HEK293 (cell line): ENCODE results near the gene PSMD8.

ENCODE experiments used
- CTCF ChIA-PET: fragments of 350-600 bp; formaldehyde crosslinking; extraction: SDS; loops from one replicate; lab custom pipeline; 2021; ENCODE audit warnings: antibody characterized with exemption; lab: Yijun Ruan, JAX
- POLR2A ChIA-PET: fragments of 300-600 bp; formaldehyde crosslinking; extraction: SDS; loops from one replicate; lab custom pipeline; 2020; ENCODE audit warnings: antibody characterized with exemption, inconsistent platforms; lab: Yijun Ruan, JAX
- H3K27ac ChIP-seq: fragments of 200-500 bp; sonication (Bioruptor generic); 2 replicates; pipeline ENCODE4 v1.5.1; 2014; ENCODE audit warnings: low read depth, low read length, control low read depth, inconsistent platforms; ENCODE audit errors: extremely low read depth
- H3K36me3 ChIP-seq, 2 experiments: fragments of 200-500 bp in 1 of 2; sonication (Bioruptor generic) in 1 of 2; 1 replicate in 1 of 2; 2 replicates in 1 of 2; pipeline ENCODE4 v1.5.1; 2014 to 2017; ENCODE audit warnings: inconsistent platforms in 2 of 2, low read length in 2 of 2; ENCODE audit not compliant: control insufficient read depth in 2 of 2, insufficient read depth in 1 of 2
- H3K4me1 ChIP-seq: fragments of 200-500 bp; sonication (Bioruptor generic); 2 replicates; pipeline ENCODE4 v1.5.1; 2014; ENCODE audit warnings: mild to moderate bottlenecking, low read length, inconsistent platforms; ENCODE audit not compliant: control insufficient read depth, insufficient read depth
- H3K4me3 ChIP-seq: 2 replicates; pipeline ENCODE4 v1.5.1; 2011; ENCODE audit warnings: low read depth, mild to moderate bottlenecking, control low read depth, low read length, moderate library complexity
- H3K9me3 ChIP-seq: fragments of 200-500 bp; sonication (Bioruptor generic); 2 replicates; pipeline ENCODE4 v1.5.1; 2014; ENCODE audit warnings: low read depth, low read length, inconsistent platforms; ENCODE audit not compliant: control insufficient read depth, insufficient read depth
- GLIS2 ChIP-seq: fragments of 450-650 bp; formaldehyde crosslinking; IDR thresholded peaks from 2 replicates; pipeline ENCODE4 v1.5.1; 2016; ENCODE audit warnings: missing biosample characterization, missing genetic modification characterization
- KLF7 ChIP-seq: fragments of 450-650 bp; formaldehyde crosslinking; IDR thresholded peaks from 2 replicates; pipeline ENCODE4 v1.5.1; 2016; ENCODE audit warnings: missing biosample characterization, missing genetic modification characterization, borderline replicate concordance
- PBX3 ChIP-seq: sonication (generic); formaldehyde crosslinking; IDR thresholded peaks from 2 replicates; pipeline ENCODE4 v1.8.1; 2022; ENCODE audit warnings: mild to moderate bottlenecking, moderate library complexity, missing genetic modification reagents
- SALL2 ChIP-seq: fragments of 450-650 bp; formaldehyde crosslinking; IDR thresholded peaks from 2 replicates; pipeline ENCODE4 v1.5.0; 2017; ENCODE audit warnings: missing biosample characterization, mild to moderate bottlenecking, missing genetic modification characterization, borderline replicate concordance
- SCRT2 ChIP-seq: fragments of 450-650 bp; formaldehyde crosslinking; IDR thresholded peaks from 2 replicates; pipeline ENCODE4 v1.5.1; 2016; ENCODE audit warnings: missing biosample characterization, missing genetic modification characterization
- ZIC2 ChIP-seq: fragments of 450-650 bp; formaldehyde crosslinking; IDR thresholded peaks from 2 replicates; pipeline ENCODE4 v1.5.1; 2016; ENCODE audit warnings: missing biosample characterization, missing genetic modification characterization
- ZNF157 ChIP-seq: fragments of 450-650 bp; formaldehyde crosslinking; IDR thresholded peaks from 2 replicates; pipeline ENCODE4 v1.5.1; 2016; ENCODE audit warnings: missing biosample characterization, missing genetic modification characterization
- ZNF174 ChIP-seq: fragments of 450-650 bp; formaldehyde crosslinking; IDR thresholded peaks from 2 replicates; pipeline ENCODE4 v1.5.0; 2017; ENCODE audit warnings: missing biosample characterization, mild to moderate bottlenecking, missing genetic modification characterization
- ZNF18 ChIP-seq: fragments of 450-650 bp; formaldehyde crosslinking; IDR thresholded peaks from 2 replicates; pipeline ENCODE4 v1.5.1; 2016; ENCODE audit warnings: missing biosample characterization, missing genetic modification characterization
- ZNF302 ChIP-seq: fragments of 450-650 bp; formaldehyde crosslinking; IDR thresholded peaks from 2 replicates; pipeline ENCODE4 v1.5.1; 2016; ENCODE audit warnings: missing biosample characterization, missing genetic modification characterization, low read depth
- ZNF341 ChIP-seq: fragments of 450-650 bp; formaldehyde crosslinking; IDR thresholded peaks from 2 replicates; pipeline ENCODE4; 2016; ENCODE audit warnings: low read depth, missing biosample characterization, missing genetic modification characterization
- ZNF398 ChIP-seq: fragments of 450-650 bp; formaldehyde crosslinking; IDR thresholded peaks from 2 replicates; pipeline ENCODE4 v1.5.1; 2017; ENCODE audit warnings: missing biosample characterization, missing genetic modification characterization
- ZNF488 ChIP-seq: fragments of 450-650 bp; formaldehyde crosslinking; IDR thresholded peaks from 2 replicates; pipeline ENCODE4 v1.5.1; 2016; ENCODE audit warnings: missing biosample characterization, missing genetic modification characterization
- ZNF510 ChIP-seq: fragments of 450-650 bp; formaldehyde crosslinking; IDR thresholded peaks from 2 replicates; pipeline ENCODE4 v1.5.1; 2018; ENCODE audit warnings: mild to moderate bottlenecking, missing genetic modification characterization, missing biosample characterization; ENCODE audit not compliant: insufficient replicate concordance
- ZNF548 ChIP-seq: fragments of 450-650 bp; formaldehyde crosslinking; IDR thresholded peaks from 2 replicates; pipeline ENCODE4 v1.5.1; 2016; ENCODE audit warnings: missing biosample characterization, missing genetic modification characterization
- ZNF580 ChIP-seq: fragments of 450-650 bp; formaldehyde crosslinking; IDR thresholded peaks from 2 replicates; pipeline ENCODE4 v1.5.1; 2016; ENCODE audit warnings: missing biosample characterization, missing genetic modification characterization
- ZSCAN18 ChIP-seq: fragments of 450-650 bp; formaldehyde crosslinking; IDR thresholded peaks from 2 replicates; pipeline ENCODE4 v1.5.1; 2016; ENCODE audit warnings: missing biosample characterization, missing genetic modification characterization
- ZSCAN5A ChIP-seq: fragments of 450-650 bp; formaldehyde crosslinking; IDR thresholded peaks from 2 replicates; pipeline ENCODE4 v1.5.1; 2016; ENCODE audit warnings: missing biosample characterization, missing genetic modification characterization

The PSMD8 gene

GRCh38 chr19:38369584-38369983, 4.8 kb upstream of the PSMD8 start (continued):
- no peak for TF ChIP-seq ZSCAN5A
- no peak for TF ChIP-seq ZNF488 (tag by site-specific recombination)
- TF ChIP-seq ZNF174 (tag by site-specific recombination) = no peak
- TF ChIP-seq ZNF398 = no peak
- no peak for TF ChIP-seq ZNF157 (tag by site-specific recombination)
- TF ChIP-seq ZNF510 = no peak
- TF ChIP-seq ZNF548 = no peak

GRCh38 chr19:38370299-38370698, 4.1 kb upstream of the PSMD8 start:
- Histone ChIP-seq H3K4me3 (no peak overlapping the region), H3K36me3 (no peaks in the 10 kb centered on the region), H3K4me1 (peaks cover 7% of the 10 kb centered on the region), H3K27ac (no peak overlapping the region), H3K9me3 (no peaks in the 10 kb centered on the region)
- TF ChIP-seq ZIC2 (tag by site-specific recombination) = peak; percentile 36; the same call in 1 of the 2 replicates
- no peak for TF ChIP-seq ZNF580 (tag by site-specific recombination)
- ChIA-PET POLR2A (interaction anchor here (1.5 kb wide), 1 partner anchor 17 kb away, joined by 3 read pairs; the partner anchor contains the start of gene GGN), CTCF (interaction anchor here (0.8 to 1.8 kb wide), 3 partner anchors 34 to 228 kb away, joined by 3 to 8 read pairs (median 5); no protein-coding TSS in a partner anchor)

- Histone ChIP-seq H3K4me3 (no peak overlapping the region), H3K36me3 (peaks cover 2 to 3% of the 10 kb centered on the region in 2 experiments; a peak in 2 of 3 replicates), H3K27ac (no peak overlapping the region), H3K9me3 (no peaks in the 10 kb centered on the region), H3K4me1 (peaks cover 15% of the 10 kb centered on the region)
- ChIA-PET POLR2A (interaction anchor here (1.5 kb wide), 1 partner anchor 17 kb away, joined by 3 read pairs; the partner anchor contains the start of gene GGN), CTCF (interaction anchor here (0.6 to 1.8 kb wide), 4 partner anchors 35 to 392 kb away, joined by 3 to 8 read pairs (median 4); no protein-coding TSS in a partner anchor)
- TF ChIP-seq SCRT2 (tag by site-specific recombination) (0 out of 2 replicates have a peak, but pooled peaks have one; percentile 10), ZSCAN18 (no peak), SALL2 (no peak)
Observed at GRCh38 chr19:38371081-38371480, 3.3 kb upstream of the PSMD8 start.

- Histone ChIP-seq H3K27ac (peak overlapping the region; percentile 93), H3K9me3 (no peaks in the 10 kb centered on the region), H3K4me1 (peaks cover 20% of the 10 kb centered on the region), H3K36me3 (peaks cover 24 to 31% of the 10 kb centered on the region in 2 experiments; a peak in 2 of 3 replicates), H3K4me3 (peak overlapping the region; percentile 31)
- CTCF ChIA-PET = interaction anchor here (0.6 to 4.0 kb wide), 21 partner anchors 11 to 865 kb away, joined by 3 to 37 read pairs (median 4); partner anchors contain the start of genes CATSPERG, FAM98C, GGN and SIPA1L3
- POLR2A ChIA-PET = interaction anchor here (0.6 to 3.7 kb wide), 51 partner anchors 8 to 1062 kb away, joined by 3 to 223 read pairs (median 5); partner anchors contain the start of genes ACTN4, CATSPERG, EIF3K and FAM98C
- TF ChIP-seq ZNF302 (no peak), ZNF341 (tag by site-specific recombination) (no peak), GLIS2 (no peak), ZNF18 (tag by site-specific recombination) (peak; percentile 19; the same call in 1 of the 2 replicates), ZSCAN5A (no peak), PBX3 (CRISPR knock-in tag) (no peak), KLF7 (tag by site-specific recombination) (no peak)
Observed at GRCh38 chr19:38373907-38374331, 452 bp upstream of the PSMD8 start.
